ENCODE results near the gene HIC1. TPM values are rescaled to one million over a fixed set of nuclear protein-coding genes. Genes with fewer than 3 reads are reported as not detected.
A peak's percentile ranks its signal among the peaks of the same experiment; 100 is the strongest.

HIC1 gene
- total and polyA plus RNA-seq, 9 of the 15 experiments (the other 6 are each of a cell fraction or from before 2014, with no cell fraction given): 0.01 to 2.5 (median 0.18) TPM

- TF ChIP-seq, protein P1, sequence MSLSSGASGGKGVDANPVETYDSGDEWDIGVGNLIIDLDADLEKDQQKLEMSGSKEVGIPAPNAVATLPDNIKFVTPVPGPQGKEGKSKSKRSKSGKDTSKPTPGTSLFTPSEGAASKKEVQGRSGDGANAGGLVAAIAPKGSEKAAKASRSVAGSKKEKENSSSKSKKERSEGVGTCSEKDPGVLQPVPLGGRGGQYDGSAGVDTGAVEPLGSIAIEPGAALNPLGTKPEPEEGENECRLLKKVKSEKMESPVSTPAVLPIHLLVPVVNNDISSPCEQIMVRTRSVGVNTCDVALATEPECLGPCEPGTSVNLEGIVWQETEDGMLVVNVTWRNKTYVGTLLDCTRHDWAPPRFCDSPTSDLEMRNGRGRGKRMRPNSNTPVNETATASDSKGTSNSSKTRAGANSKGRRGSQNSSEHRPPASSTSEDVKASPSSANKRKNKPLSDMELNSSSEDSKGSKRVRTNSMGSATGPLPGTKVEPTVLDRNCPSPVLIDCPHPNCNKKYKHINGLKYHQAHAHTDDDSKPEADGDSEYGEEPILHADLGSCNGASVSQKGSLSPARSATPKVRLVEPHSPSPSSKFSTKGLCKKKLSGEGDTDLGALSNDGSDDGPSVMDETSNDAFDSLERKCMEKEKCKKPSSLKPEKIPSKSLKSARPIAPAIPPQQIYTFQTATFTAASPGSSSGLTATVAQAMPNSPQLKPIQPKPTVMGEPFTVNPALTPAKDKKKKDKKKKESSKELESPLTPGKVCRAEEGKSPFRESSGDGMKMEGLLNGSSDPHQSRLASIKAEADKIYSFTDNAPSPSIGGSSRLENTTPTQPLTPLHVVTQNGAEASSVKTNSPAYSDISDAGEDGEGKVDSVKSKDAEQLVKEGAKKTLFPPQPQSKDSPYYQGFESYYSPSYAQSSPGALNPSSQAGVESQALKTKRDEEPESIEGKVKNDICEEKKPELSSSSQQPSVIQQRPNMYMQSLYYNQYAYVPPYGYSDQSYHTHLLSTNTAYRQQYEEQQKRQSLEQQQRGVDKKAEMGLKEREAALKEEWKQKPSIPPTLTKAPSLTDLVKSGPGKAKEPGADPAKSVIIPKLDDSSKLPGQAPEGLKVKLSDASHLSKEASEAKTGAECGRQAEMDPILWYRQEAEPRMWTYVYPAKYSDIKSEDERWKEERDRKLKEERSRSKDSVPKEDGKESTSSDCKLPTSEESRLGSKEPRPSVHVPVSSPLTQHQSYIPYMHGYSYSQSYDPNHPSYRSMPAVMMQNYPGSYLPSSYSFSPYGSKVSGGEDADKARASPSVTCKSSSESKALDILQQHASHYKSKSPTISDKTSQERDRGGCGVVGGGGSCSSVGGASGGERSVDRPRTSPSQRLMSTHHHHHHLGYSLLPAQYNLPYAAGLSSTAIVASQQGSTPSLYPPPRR (CRISPR knock-in tag; IDR thresholded peaks at IDR 0.05; ENCODE audit: borderline replicate concordance): no peak
- TF ChIP-seq KLF1 (tag; IDR thresholded peaks at IDR 0.05): no peak
- TF ChIP-seq KDM5B (IDR thresholded peaks at IDR 0.05; ENCODE audit: insufficient replicate concordance, low read depth, low read length): no peak
- no peak for TF ChIP-seq KAT2B (IDR thresholded peaks at IDR 0.05; ENCODE audit: low read depth, low read length)
- TF ChIP-seq PPARD (CRISPR knock-in tag; IDR thresholded peaks at IDR 0.05): no peak
- no peak for TF ChIP-seq POLR3G (IDR thresholded peaks at IDR 0.05; ENCODE audit: extremely low read depth, insufficient read length, insufficient replicate concordance)
- TF ChIP-seq, protein P2, sequence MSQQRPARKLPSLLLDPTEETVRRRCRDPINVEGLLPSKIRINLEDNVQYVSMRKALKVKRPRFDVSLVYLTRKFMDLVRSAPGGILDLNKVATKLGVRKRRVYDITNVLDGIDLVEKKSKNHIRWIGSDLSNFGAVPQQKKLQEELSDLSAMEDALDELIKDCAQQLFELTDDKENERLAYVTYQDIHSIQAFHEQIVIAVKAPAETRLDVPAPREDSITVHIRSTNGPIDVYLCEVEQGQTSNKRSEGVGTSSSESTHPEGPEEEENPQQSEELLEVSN (IDR thresholded peaks at IDR 0.05; ENCODE audit: borderline replicate concordance in 1 of 2, extremely low read depth in 1 of 2, insufficient read depth in 1 of 2, insufficient read length in 1 of 2, low read depth in 1 of 2, low read length in 1 of 2, poor library complexity in 1 of 2, severe bottlenecking in 1 of 2): peak; percentile 60 to 96
- TF ChIP-seq PCBP1 (IDR thresholded peaks at IDR 0.05; ENCODE audit: low read depth, low read length, poor library complexity, severe bottlenecking): no peak
- TF ChIP-seq ZNF589 (CRISPR knock-in tag; IDR thresholded peaks at IDR 0.05; ENCODE audit: low read depth): peak; percentile 38; the same call in 1 of the 2 replicates
- no peak for TF ChIP-seq HIVEP1 (CRISPR knock-in tag; IDR thresholded peaks at IDR 0.05)
- TF ChIP-seq POLR2AphosphoS2 (IDR thresholded peaks at IDR 0.05; ENCODE audit: low read length): no peak
- 0 out of 2 replicates have a peak, but pooled peaks have one; percentile 12 for TF ChIP-seq NFIC (IDR thresholded peaks at IDR 0.05)
- peak; percentile 91 for TF ChIP-seq GABPB1 (CRISPR knock-in tag; IDR thresholded peaks at IDR 0.05)
- peak; percentile 87 for TF ChIP-seq VEZF1 (CRISPR knock-in tag; IDR thresholded peaks at IDR 0.05)
- TF ChIP-seq PRPF4 (IDR thresholded peaks at IDR 0.05; ENCODE audit: insufficient read depth, low read depth, low read length, poor library complexity, severe bottlenecking): no peak
- no peak for TF ChIP-seq ZNF707 (CRISPR knock-in tag; conservative IDR thresholded peaks at IDR 0.05)
Observed at GRCh38 chr17:2050300-2051060, 4.4 kb upstream of the HIC1 start (continued).

All from K562 (cell line).